GM12874 (cell line): Measurements from ENCODE around the gene F11R.
A peak's percentile ranks its signal among the peaks of the same experiment; 100 is the strongest.

Experiments used
- TF ChIP-seq, protein P1 (sequence below): IDR thresholded peaks from 2 replicates; pipeline ENCODE4 v1.5.1; 2011; ENCODE audit warnings: low read depth, mild to moderate bottlenecking, control low read depth, low read length, moderate library complexity; ENCODE audit not compliant: insufficient read depth

Gene F11R

DNA sequence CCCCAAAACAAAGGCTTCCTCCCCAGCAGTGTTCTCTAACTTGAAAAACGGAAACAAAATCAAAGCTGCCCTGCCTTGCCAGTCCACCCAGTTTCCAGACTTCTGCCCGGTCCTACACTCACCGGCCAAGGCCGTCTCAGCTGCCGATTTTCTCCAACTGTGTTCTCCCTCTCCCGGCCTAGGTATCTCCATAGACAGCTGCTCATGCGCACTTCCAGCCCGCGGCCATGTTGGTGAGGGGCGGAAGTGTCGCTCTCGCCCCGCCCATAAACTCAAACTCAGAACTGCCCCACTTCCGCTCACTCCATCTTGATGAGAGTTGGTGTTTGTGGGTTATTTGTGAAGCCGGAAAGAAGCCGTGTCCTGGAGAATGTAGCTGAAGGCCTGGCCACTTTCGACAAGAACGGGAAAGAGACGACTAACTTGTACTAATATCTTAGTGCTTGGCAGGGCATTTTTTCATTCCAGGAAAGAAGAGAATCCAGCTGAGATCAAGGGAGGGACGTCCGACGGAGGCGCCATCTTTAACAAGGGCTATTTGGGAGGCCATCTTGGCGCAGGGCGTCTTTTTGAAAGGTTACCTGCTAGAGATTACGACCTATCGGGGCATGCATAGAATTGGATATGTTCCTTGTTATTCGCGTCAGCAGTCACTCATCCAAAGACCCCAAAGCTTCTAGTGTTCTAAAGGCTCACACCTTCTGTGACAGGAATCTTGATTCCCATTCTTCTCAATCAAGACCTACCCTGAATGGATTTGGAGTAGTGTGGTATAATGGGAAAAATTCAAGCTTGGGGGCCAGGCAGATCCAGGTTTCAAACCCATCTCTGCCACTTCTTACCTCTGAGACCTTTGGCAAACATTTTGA lies 25.0 kb upstream of the F11R start, which contains the start of gene USF1:
USF1 (minus strand) TSS at position 242 of the 869 bp plus-strand sequence. CDS start 2,702 bp downstream, outside the sequence.
- TF ChIP-seq, protein P1, sequence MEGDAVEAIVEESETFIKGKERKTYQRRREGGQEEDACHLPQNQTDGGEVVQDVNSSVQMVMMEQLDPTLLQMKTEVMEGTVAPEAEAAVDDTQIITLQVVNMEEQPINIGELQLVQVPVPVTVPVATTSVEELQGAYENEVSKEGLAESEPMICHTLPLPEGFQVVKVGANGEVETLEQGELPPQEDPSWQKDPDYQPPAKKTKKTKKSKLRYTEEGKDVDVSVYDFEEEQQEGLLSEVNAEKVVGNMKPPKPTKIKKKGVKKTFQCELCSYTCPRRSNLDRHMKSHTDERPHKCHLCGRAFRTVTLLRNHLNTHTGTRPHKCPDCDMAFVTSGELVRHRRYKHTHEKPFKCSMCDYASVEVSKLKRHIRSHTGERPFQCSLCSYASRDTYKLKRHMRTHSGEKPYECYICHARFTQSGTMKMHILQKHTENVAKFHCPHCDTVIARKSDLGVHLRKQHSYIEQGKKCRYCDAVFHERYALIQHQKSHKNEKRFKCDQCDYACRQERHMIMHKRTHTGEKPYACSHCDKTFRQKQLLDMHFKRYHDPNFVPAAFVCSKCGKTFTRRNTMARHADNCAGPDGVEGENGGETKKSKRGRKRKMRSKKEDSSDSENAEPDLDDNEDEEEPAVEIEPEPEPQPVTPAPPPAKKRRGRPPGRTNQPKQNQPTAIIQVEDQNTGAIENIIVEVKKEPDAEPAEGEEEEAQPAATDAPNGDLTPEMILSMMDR: no peak

DNA sequence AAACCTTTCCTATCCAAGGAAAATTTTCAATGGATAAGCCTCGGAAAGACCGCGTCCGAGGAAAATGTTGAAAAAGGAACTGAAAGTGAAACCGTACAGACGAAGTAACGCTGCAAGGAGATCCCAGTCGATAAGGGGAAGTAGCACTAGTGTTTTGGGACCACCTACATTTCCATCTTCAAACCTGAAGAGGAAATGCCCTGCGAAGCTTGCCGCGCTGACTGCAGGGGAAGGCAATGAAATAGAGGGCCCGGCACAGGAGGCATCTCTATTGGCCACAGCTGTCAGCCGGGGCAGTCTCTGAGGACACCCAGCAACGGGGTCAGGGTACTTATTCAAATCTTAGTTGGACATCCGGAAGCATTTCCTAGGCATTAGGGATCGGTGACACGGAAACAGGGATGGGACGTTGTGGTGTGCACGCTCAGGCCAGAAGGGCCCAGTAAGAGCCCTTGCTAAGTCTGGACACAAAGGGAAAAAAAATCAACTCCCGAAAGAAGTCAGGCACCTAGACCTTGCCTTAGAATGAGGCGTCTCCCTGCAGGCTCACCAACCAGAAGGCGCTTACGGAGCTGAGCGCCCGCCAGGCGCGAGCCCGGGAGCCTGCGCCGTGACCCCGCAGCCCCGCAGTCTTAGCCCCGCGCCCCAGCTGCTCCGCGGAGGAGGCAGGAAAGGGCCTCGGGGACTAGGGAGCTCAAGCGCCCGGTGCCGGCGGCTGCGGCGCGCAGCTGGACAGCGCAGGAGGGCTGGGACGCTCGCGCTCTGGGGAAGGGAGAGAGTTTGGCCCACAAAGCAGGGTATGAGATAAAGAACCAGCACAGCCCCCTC lies 24.2 kb upstream of the F11R start:
- TF ChIP-seq, protein P1: no peak

DNA sequence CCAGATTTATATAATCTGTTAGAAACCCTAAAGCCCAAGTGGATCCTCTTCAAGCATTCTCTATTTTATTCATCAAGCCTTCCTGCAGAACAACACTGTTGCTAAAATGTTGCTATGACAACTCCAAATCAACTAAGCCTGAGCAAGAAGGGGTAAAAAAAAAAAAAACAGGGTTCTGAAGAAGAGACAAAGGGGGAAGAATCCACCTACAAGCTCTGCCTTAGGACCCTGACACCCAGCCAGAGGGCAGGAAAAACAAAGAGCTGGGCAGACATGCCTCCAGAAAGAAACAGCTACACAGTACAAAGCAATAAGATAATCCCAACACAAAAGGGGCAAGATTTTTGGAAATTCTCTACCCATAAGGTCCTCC lies 23.6 kb upstream of the F11R start:
- TF ChIP-seq, protein P1: no peak

DNA sequence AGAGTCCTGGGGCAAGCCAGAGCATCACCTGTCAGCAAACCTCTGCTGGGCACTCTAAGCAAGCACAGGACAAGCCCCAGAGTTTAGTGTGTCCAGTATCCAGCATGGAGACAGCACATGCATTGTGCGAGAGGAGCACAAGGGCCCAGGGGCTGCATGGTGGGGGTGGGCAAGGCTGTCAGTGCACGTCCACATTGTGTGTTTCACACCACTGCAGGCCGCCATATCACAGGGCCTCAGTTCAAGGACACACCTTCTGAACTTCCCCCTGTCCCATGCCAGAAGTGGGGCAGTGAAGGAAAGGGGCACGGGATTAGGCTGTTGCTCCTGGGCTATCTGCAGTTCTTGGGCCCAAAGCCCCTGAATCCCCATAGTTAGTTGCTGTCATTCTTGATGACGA lies 18.6 kb upstream of the F11R start:
- TF ChIP-seq, protein P1: no peak

DNA sequence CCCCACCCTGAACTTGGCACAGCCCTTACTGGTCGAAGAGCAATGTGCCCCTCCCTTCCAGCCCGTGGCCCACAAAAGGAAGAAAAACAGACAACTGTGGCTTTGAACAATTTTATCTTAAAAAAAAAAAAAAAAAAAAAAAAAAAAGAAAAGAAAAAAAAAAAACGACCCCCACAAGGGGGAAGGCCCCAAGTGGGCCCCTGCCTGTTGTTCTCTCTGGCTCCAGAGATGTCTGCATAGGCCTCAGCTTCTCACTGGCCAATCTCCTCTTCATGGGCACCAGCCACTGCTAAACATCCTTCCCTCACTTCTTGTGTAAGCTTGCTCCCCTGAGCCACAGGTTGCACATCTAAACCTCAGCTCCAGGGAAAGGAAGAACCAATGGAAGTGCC lies 18.2 kb upstream of the F11R start:
- TF ChIP-seq, protein P1: no peak

DNA sequence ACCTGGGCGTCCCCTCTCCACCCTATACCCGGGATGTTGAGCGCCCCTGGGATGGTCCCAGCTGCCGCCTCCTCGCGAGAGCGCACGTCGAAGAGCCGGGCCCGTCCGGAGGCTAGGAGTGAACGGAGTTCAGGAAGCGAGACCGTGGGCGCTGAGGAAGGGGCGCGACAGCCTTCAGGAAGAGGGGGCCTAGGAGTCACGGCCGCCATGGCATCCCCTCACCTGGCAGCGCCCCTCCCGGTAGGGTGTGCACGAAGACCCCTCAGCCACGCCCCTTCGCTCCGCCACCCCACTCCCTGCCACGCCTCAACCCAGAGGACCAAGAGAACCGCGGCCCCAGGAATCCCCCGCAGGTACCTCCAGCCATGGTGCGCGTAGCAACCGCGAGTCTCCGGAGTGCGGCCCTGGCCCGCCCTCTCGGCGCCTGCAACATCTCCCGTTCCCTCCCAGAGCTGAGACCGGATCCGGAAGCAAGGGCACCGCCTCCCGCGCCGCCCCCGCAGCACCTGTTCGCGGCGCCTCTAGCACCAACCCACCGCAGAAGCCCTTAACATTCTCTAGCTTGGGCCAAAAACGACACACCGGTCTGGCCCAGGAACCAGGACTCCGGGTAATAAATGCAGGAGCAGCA lies 17.7 kb upstream of the F11R start, which contains the start of gene TSTD1:
TSTD1 (minus strand) TSS at position 442 of the 631 bp plus-strand sequence; CDS start at position 367, 75 bp downstream.
- TF ChIP-seq, protein P1: 0 out of 2 replicates have a peak, but pooled peaks have one; percentile 7
